SK-MEL-5 (cell line): ENCODE measurements around the gene FOXK1. TPM values are rescaled to one million over a fixed set of nuclear protein-coding genes. Genes with fewer than 3 reads are reported as not detected.
A peak's percentile ranks its signal among the peaks of the same experiment; 100 is the strongest.

Experiments
- DNase-seq: peaks from one replicate; pipeline ENCODE4 v3.0.0-alpha.2; 2016; ENCODE audit warnings: low read depth, low spot score
- in situ Hi-C: cut with HindIII; loops from 2 replicates; pipeline ENCODE4 v1.10.0; 2016; ENCODE audit warnings: low sequenced_read_pairs, high pct_unique_total_duplicates, low pct_unique_long_range_greater_than_20kb
- total RNA-seq: library from RNA; depleted of rRNA; stranded (reverse); fragments of >200 nt; shearing (Covaris generic); gene quantifications from 2 replicates; pipeline ENCODE4 v1.2.3, GENCODE V29; 2014

Gene FOXK1
- total RNA-seq, 1 experiment from 2014 or later = 14.5 TPM

DNA sequence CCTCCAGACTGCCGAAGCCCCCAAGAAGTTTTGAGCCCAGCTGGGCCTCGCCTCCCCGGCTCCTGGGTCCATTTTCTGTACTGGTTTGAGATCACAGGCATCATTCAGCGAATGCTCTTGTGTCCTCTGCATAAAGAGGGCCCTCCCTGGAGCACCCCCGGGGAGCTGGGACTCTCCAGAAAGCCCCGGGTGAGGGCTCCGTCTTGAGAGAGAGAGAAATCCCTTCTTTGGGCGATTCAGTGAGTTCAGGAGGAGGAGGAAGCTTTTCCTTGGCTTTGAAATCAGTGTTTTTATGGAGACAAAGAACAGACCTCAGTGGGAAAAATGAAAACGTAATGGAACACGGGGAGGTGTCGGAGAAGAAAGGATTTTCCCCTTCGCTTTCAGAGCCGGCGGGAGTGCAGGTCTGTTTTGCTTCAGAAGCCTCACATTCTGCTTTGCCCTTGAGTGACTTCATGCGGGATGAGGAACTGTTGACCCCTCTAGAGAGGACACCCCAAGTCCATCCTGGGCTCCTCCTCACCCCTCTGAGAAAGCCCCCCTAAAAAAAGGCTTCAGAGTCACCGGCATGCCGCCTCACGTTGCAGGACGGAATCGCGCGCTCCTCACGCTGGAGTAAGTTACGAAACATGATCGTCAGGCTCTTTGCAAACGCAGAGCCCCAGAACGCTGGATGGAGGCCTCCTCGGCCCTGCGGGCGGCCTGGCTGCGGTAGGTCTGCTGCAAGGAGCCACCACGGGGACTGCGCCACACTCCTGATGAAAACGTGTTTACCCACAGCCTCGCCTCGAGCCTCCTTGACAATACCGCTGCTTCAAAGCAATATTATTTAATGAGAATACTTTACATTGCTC lies 84.8 kb downstream of the FOXK1 start:
- DNase-seq = no peak
- in situ Hi-C loops = no loop called here

GRCh38 chr7:4768597-4769569 lies 86.8 kb downstream of the FOXK1 start:
- in situ Hi-C loops = no loop called here
- no peak for DNase-seq

GRCh38 chr7:4769761-4770160 lies 87.7 kb downstream of the FOXK1 start:
- in situ Hi-C loops = no loop called here
- no peak for DNase-seq

GRCh38 chr7:4770886-4771285 lies 88.8 kb downstream of the FOXK1 start:
- DNase-seq = no peak
- in situ Hi-C loops = no loop called here

DNA sequence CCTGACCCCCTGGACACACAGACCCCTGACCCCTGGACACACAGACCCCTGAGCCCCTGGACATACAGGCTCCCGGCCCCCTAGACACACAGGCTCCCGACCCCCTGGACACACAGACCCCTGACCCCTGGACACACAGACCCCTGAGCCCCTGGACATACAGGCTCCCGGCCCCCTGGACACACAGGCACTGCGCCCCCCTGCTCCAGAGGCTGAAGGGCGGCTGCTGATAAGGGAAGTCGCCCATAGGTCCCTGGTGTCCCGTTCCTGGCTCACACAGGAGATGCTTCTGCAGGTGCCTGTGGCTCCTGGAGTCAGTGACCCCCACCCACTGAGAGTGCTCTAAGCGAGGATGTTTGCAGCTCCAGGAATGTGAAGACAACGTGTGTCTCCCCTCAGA lies 89.6 kb downstream of the FOXK1 start:
- in situ Hi-C loops = no loop called here

GRCh38 chr7:4772306-4772705 lies 90.2 kb downstream of the FOXK1 start:
- DNase-seq = no peak
- in situ Hi-C loops = no loop called here

More for the DNA sequence above, 89.6 kb downstream of the FOXK1 start:
- DNase-seq = no peak

DNA sequence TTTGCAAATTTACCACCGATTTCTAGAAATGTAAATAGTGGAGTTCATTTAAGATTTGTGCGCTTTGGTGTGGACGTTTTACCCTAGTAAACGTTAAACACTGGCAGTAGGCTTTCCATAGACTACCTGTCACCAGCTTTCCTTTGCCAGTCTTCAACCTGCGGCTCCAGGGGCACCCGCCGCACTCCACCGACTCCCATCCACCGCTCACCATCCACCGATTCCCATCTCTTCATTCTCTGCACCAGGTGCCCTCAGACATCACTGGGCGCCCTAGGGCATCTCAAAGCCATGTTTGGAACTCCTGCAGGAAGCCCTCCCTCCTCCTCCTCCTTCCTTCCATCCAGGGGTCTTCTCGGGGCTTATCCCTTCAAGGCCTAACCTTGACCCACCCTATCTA lies 91.9 kb downstream of the FOXK1 start:
- no peak for DNase-seq
- in situ Hi-C loops = no loop called here

GRCh38 chr7:4774658-4775249 lies 92.7 kb downstream of the FOXK1 start:
- in situ Hi-C loops = no loop called here
- DNase-seq = peak; percentile 79

GRCh38 chr7:4775250-4775847 lies 93.3 kb downstream of the FOXK1 start, which contains the start of gene AP5Z1:
Gene AP5Z1 (plus strand): TSS chr7:4775623. CDS start chr7:4775716, 93 bp downstream.
- in situ Hi-C loops = no loop called here
- DNase-seq = peak; percentile 98

DNA sequence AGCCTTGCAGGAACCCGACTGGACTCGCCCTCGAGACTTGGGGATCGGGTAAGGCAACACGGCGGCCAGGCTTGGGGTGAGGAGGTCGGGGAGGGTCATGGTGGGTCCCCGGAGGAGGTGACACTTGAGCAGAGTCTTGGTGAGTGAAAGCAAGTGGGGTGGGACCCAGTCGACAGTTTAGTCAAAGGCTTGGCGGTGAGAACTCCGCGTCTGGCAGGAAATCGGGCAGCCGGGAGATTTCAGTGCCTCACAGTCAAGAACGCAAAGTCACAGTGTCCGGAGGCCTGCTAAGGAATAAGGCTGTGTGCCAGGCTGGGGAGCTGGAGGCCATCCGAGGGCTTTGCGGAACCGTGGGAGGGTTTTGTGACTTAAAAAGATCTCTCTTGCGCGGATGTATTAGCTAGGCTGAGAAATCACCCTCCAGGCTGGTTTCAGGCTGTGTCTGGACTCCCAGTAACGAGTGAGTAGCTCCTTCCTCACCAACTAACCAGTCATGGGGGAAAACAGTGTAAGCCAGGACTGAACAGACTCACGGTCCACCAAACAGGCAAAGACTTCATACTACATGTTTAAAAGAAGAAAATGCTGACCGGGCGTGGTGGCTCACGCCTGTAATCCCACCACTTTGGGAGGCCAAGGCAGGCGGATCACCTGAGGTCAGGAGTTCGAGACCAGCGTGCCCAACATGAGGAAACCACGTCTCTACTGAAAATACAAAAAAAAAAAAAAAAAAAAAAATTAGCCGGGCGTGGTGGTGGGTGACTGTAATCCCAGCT lies 93.9 kb downstream of the FOXK1 start:
- peak; percentile 56 for DNase-seq
- in situ Hi-C loops = no loop called here

DNA sequence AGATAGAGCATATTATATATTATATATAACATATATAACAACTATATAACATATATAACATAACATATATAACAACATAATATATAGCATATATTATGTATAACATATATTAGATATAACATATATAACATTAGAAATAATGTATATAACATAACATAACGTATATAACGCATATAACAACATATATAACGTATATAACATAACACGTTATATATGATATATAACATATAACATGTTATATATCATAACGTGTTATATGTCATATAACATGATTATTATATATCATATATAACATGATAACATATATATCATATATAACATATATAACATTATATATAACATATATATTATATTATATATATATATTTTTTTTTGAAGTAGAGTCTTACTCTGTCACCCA lies 97.0 kb downstream of the FOXK1 start:
- in situ Hi-C loops = no loop called here
- DNase-seq = no peak

GRCh38 chr7:4781366-4782069 lies 99.4 kb downstream of the FOXK1 start:
- in situ Hi-C loops = no loop called here
- no peak for DNase-seq

DNA sequence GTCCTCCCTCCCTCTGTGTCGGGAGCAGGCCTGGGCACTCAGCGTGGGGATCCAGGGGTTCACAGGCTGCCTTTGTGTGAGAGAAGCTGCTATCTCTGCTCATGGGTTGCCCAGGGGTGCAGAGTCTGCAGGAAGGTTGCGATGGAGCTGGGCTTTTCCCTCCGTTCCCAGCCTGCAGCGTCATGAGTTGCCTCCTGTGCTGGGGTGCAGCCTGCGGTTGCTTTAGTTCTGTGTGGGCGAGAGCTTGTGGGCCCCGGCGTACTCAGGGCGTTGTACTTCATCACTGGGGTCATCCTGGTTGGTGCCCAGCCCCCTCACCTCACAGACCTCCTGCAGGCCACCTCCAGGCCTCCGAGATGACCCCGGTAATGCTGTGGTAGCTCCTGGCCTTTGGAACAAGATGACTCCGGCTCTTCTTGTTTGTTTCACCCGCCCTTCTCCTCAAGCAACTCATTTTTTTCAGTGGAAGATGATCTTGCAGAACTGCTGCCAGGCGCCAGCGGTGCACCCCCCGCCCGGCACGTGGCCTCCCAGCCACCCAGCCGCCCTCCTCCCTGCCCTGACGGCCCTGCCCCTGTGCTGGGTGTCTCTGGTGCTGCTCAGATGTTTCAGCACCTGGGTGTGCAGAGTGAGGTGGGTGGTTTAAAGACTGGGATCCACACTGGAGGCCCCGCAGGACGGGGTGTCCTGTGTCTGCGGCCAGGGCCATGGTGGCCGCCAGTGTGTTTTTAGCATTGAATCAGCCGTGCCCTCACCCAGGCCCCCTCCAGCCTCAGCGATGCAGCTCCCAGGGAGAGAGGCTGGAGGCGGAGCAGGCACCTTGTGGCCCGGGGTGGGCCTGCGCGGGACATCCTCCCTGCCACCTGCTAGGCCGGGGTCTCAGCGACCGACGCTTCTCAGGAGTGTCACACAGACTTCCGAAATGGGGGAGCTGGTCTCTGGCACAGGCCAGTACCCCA lies 100.5 kb downstream of the FOXK1 start:
- DNase-seq = no peak
- in situ Hi-C loops = no loop called here

DNA sequence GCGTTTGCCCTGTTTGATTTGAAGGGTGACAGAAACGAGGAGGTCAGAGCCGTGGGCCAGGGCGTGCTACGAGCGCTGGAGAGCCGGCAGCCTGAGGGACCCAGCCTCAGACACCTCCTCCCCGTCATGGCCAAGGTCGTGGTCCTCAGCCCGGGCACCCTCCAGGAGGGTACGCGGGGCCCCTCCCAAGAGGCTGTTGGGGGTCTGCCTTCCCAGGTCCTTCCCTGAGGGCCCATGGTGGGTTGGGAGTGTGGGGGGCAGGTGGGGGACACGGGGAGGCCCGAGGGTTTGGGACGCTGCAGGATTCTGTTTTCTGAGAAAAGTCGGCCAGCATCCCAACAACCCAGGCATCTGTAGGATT lies 101.2 kb downstream of the FOXK1 start:
- in situ Hi-C loops = no loop called here

DNA sequence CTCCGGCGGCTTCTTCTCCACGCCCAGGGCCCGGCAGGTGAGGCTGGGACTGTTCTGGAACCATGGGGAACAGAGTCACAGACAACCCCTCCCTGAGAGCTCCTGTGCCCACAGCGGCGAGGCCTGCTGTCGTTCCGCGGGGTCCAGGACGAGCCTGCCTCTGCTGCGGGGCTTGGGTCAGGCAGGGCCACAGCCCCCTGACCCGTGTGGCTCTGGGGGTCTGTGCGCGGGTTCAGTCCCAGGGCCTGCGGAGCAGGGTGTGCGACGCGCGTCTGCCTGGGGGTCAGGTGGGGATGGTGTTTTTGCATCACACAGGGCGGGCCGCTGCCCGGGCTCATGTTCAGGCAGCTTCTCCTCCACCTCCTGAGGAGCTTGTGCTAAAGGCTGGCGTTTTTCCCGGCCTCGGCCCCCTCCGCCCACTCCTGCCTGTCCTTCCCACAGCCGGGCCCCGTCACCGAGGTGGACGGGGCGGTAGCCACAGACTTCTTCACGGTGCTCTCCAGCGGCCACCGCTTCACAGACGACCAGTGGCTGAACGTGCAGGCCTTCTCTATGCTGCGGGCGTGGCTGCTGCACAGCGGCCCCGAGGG lies 101.8 kb downstream of the FOXK1 start:
- in situ Hi-C loops = no loop called here
- no peak for DNase-seq

More for the DNA sequence above, 101.2 kb downstream of the FOXK1 start:
- no peak for DNase-seq
